WTC11 (cell line): ENCODE measurements around the gene SART3. TPM values are rescaled to one million over a fixed set of nuclear protein-coding genes. Genes with fewer than 3 reads are reported as not detected.
A peak's percentile ranks its signal among the peaks of the same experiment; 100 is the strongest.

Experiments
- ATAC-seq: fragments of 200-7000 bp; cut with Tn5 transposase; 2 replicates; pipeline ENCODE4 v1.10.0; 2021; ENCODE audit warnings: mild to moderate bottlenecking, moderate library complexity
- CTCF ChIA-PET: fragments of 300-600 bp; sonication (Branson Sonifier 250); formaldehyde crosslinking; loops from one replicate; lab custom pipeline; 2021; ENCODE audit warnings: antibody characterized with exemption; lab: Charles Lee
- POLR2A ChIA-PET: fragments of 350-600 bp; sonication (Branson Sonifier 250); formaldehyde crosslinking; loops from one replicate; lab custom pipeline; 2021; ENCODE audit warnings: antibody characterized with exemption; lab: Charles Lee
- DNase-seq: peaks from one replicate; pipeline ENCODE4 v3.0.0; 2021; ENCODE audit warnings: low spot score
- H3K27ac Mint-ChIP-seq: 2 replicates; pipeline ENCODE4 v1.8.0; 2021; ENCODE audit warnings: mixed read lengths
- H3K27me3 Mint-ChIP-seq: 2 replicates; pipeline ENCODE4 v1.8.0; 2021; ENCODE audit warnings: low read depth, mild to moderate bottlenecking, moderate library complexity, mixed read lengths
- H3K36me3 Mint-ChIP-seq: 2 replicates; pipeline ENCODE4 v1.8.0; 2021; ENCODE audit warnings: mixed read lengths
- H3K4me1 Mint-ChIP-seq: 2 replicates; pipeline ENCODE4 v1.8.0; 2022; ENCODE audit warnings: mixed read lengths
- H3K4me3 Mint-ChIP-seq: 2 replicates; pipeline ENCODE4 v1.8.0; 2021; ENCODE audit warnings: mild to moderate bottlenecking, moderate library complexity, mixed read lengths
- H3K9me3 Mint-ChIP-seq: 2 replicates; pipeline ENCODE4 v1.8.0; 2021; ENCODE audit warnings: mixed read lengths
- ATF1 ChIP-seq: sonication (generic); formaldehyde crosslinking; IDR thresholded peaks from 2 replicates; pipeline ENCODE4 v1.8.1; 2023; ENCODE audit warnings: mild to moderate bottlenecking, moderate library complexity, missing genetic modification reagents
- CBFB ChIP-seq: sonication (generic); formaldehyde crosslinking; IDR thresholded peaks from 2 replicates; pipeline ENCODE4 v1.8.1; 2022; ENCODE audit warnings: mild to moderate bottlenecking, low read depth, missing genetic modification reagents
- ESRRA ChIP-seq: sonication (generic); formaldehyde crosslinking; IDR thresholded peaks from 2 replicates; pipeline ENCODE4 v1.8.1; 2022; ENCODE audit warnings: mild to moderate bottlenecking, missing genetic modification reagents, borderline replicate concordance
- FOXK1 ChIP-seq: sonication (generic); formaldehyde crosslinking; IDR thresholded peaks from 2 replicates; pipeline ENCODE4 v1.8.0; 2022; ENCODE audit warnings: mild to moderate bottlenecking, moderate library complexity, missing genetic modification reagents
- GRHL2 ChIP-seq: fragments of 250-450 bp; sonication (Bioruptor Pico); IDR thresholded peaks from 2 replicates; pipeline ENCODE4 v1.8.0; 2022; ENCODE audit warnings: mild to moderate bottlenecking, moderate library complexity; ENCODE audit not compliant: insufficient replicate concordance, severe bottlenecking
- NR1H2 ChIP-seq: sonication (generic); formaldehyde crosslinking; IDR thresholded peaks from 2 replicates; pipeline ENCODE4 v1.9.0; 2021; ENCODE audit warnings: mild to moderate bottlenecking, moderate library complexity, missing genetic modification reagents
- NR3C1 ChIP-seq: sonication (generic); formaldehyde crosslinking; conservative IDR thresholded peaks from 2 replicates; pipeline ENCODE4 v1.8.1; 2023; ENCODE audit warnings: low read depth, mild to moderate bottlenecking, missing genetic modification reagents
- OVOL2 ChIP-seq: fragments of 250-450 bp; sonication (Bioruptor Pico); IDR thresholded peaks from 2 replicates; pipeline ENCODE4 v1.9.0; 2021; ENCODE audit warnings: mild to moderate bottlenecking, borderline replicate concordance
- SMAD3 ChIP-seq: sonication (generic); formaldehyde crosslinking; IDR thresholded peaks from 2 replicates; pipeline ENCODE4 v1.8.0; 2022; ENCODE audit warnings: missing genetic modification reagents, mild to moderate bottlenecking, borderline replicate concordance
- SMAD4 ChIP-seq: sonication (generic); formaldehyde crosslinking; IDR thresholded peaks from 2 replicates; pipeline ENCODE4 v1.8.0; 2022; ENCODE audit warnings: mild to moderate bottlenecking, missing genetic modification reagents
- SOX15 ChIP-seq: fragments of 250-450 bp; sonication (Bioruptor Pico); IDR thresholded peaks from 2 replicates; pipeline ENCODE4 v1.9.0; 2021; ENCODE audit warnings: mild to moderate bottlenecking
- SP1 ChIP-seq: sonication (generic); formaldehyde crosslinking; conservative IDR thresholded peaks from 2 replicates; pipeline ENCODE4 v1.8.1; 2022; ENCODE audit warnings: missing genetic modification reagents
- TEAD1 ChIP-seq: sonication (generic); formaldehyde crosslinking; IDR thresholded peaks from 2 replicates; pipeline ENCODE4 v1.8.0; 2022; ENCODE audit warnings: mild to moderate bottlenecking, missing genetic modification reagents
- TEAD4 ChIP-seq: sonication (generic); formaldehyde crosslinking; IDR thresholded peaks from 2 replicates; pipeline ENCODE4 v1.8.0; 2022; ENCODE audit warnings: mild to moderate bottlenecking, missing genetic modification reagents
- TP53 ChIP-seq: sonication (generic); formaldehyde crosslinking; IDR thresholded peaks from 2 replicates; pipeline ENCODE4 v1.8.1; 2023; ENCODE audit warnings: mild to moderate bottlenecking, missing genetic modification reagents
- ZNF263 ChIP-seq: sonication (generic); formaldehyde crosslinking; IDR thresholded peaks from 2 replicates; pipeline ENCODE4 v1.8.1; 2022; ENCODE audit warnings: low read depth, mild to moderate bottlenecking, moderate library complexity, missing genetic modification reagents
- ZNF416 ChIP-seq: fragments of 250-450 bp; sonication (Bioruptor Pico); IDR thresholded peaks from 2 replicates; pipeline ENCODE4 v1.9.0; 2021; ENCODE audit warnings: mild to moderate bottlenecking, inconsistent platforms
- ZNF671 ChIP-seq: fragments of 250-450 bp; sonication (Bioruptor Pico); IDR thresholded peaks from 2 replicates; pipeline ENCODE4 v1.8.0; 2021; ENCODE audit warnings: mild to moderate bottlenecking
- total RNA-seq: library from RNA; stranded (reverse); gene quantifications from 3 replicates; pipeline ENCODE4 v1.2.3, GENCODE V29; 2021
- TF ChIP-seq, protein P1 (sequence below): sonication (generic); formaldehyde crosslinking; IDR thresholded peaks from 2 replicates; pipeline ENCODE4 v1.8.0; 2022; ENCODE audit warnings: missing genetic modification reagents
- TF ChIP-seq, protein P2 (sequence below): fragments of 250-450 bp; sonication (Bioruptor Pico); IDR thresholded peaks from 2 replicates; pipeline ENCODE4 v2.1.2; 2022; ENCODE audit warnings: mild to moderate bottlenecking, moderate library complexity
- TF ChIP-seq, protein P3 (sequence below): sonication (generic); formaldehyde crosslinking; IDR thresholded peaks from 2 replicates; pipeline ENCODE4 v1.8.1; 2022; ENCODE audit warnings: low read depth, mild to moderate bottlenecking, moderate library complexity, missing genetic modification reagents, borderline replicate concordance
- TF ChIP-seq, protein P4 (sequence below): sonication (generic); formaldehyde crosslinking; IDR thresholded peaks from 2 replicates; pipeline ENCODE4 v1.8.1; 2022; ENCODE audit warnings: mild to moderate bottlenecking, missing genetic modification reagents, moderate library complexity, borderline replicate concordance
- TF ChIP-seq, protein P5 (sequence below): sonication (generic); formaldehyde crosslinking; IDR thresholded peaks from 2 replicates; pipeline ENCODE4 v1.8.0; 2022; ENCODE audit warnings: mild to moderate bottlenecking, missing genetic modification reagents

SART3 gene
- total RNA-seq, 1 experiment from 2014 or later, result 91.2 TPM

DNA sequence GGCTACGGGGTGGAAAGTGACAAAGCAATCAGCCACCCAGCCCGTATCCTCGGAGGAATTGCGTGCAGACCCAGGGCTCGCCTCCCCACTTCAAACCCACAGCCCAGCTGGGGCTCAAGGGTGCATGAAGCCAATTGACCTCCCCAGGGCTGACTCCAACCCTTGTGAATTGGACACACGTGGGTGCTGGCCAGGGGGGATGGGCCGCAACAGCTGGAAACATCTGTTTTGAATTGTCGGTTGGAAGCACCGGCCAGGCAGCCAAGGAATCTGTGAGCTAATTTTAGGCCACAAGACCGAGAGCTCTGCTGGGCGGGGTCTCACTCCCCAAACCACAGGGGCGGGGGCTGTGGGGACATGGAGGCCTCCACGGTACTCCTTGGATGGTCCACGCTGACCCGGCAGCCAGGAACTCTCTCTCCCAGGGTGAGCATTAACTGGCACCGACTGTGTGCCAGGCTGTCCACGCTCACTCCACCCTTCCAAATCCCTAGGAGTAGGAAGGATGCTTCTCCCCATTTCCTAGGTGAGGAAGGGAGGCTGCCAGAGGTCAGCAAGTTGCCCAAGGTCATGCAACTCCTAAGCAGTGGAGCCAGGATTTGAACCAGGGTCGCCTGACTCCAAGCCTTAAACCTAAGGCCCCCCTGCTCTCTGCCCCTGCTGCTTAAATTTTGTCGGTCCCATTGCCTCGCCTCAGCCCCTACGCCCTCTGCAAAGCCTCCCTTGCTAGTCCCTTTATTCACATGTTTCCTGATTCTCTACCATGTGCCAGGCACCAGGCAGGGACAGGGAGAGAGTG, 48.8 kb upstream of the SART3 start:
- ChIA-PET CTCF (interaction anchor here (0.6 to 2.5 kb wide), 2 partner anchors 9 to 57 kb away, joined by 3 to 7 read pairs; no protein-coding TSS in a partner anchor), POLR2A (interaction anchor here (1.1 kb wide), 1 partner anchor 47 kb away, joined by 3 read pairs; the partner anchor contains the start of gene ISCU)
- Mint-ChIP-seq H3K27ac (no peak overlapping the region), H3K27me3 (peaks cover 2% of the 10 kb centered on the region; the same call in 1 of the 2 replicates), H3K36me3 (no peaks in the 10 kb centered on the region)
- TF ChIP-seq ESRRA (peak; percentile 76; the same call in 1 of the 2 replicates), SOX15 (CRISPR knock-in tag) (no peak), ATF1 (CRISPR knock-in tag) (no peak), CBFB (CRISPR knock-in tag) (no peak)
- TF ChIP-seq, protein P1, sequence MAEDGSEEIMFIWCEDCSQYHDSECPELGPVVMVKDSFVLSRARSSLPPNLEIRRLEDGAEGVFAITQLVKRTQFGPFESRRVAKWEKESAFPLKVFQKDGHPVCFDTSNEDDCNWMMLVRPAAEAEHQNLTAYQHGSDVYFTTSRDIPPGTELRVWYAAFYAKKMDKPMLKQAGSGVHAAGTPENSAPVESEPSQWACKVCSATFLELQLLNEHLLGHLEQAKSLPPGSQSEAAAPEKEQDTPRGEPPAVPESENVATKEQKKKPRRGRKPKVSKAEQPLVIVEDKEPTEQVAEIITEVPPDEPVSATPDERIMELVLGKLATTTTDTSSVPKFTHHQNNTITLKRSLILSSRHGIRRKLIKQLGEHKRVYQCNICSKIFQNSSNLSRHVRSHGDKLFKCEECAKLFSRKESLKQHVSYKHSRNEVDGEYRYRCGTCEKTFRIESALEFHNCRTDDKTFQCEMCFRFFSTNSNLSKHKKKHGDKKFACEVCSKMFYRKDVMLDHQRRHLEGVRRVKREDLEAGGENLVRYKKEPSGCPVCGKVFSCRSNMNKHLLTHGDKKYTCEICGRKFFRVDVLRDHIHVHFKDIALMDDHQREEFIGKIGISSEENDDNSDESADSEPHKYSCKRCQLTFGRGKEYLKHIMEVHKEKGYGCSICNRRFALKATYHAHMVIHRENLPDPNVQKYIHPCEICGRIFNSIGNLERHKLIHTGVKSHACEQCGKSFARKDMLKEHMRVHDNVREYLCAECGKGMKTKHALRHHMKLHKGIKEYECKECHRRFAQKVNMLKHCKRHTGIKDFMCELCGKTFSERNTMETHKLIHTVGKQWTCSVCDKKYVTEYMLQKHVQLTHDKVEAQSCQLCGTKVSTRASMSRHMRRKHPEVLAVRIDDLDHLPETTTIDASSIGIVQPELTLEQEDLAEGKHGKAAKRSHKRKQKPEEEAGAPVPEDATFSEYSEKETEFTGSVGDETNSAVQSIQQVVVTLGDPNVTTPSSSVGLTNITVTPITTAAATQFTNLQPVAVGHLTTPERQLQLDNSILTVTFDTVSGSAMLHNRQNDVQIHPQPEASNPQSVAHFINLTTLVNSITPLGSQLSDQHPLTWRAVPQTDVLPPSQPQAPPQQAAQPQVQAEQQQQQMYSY (CRISPR knock-in tag), result peak; percentile 82
- TF ChIP-seq, protein P2, sequence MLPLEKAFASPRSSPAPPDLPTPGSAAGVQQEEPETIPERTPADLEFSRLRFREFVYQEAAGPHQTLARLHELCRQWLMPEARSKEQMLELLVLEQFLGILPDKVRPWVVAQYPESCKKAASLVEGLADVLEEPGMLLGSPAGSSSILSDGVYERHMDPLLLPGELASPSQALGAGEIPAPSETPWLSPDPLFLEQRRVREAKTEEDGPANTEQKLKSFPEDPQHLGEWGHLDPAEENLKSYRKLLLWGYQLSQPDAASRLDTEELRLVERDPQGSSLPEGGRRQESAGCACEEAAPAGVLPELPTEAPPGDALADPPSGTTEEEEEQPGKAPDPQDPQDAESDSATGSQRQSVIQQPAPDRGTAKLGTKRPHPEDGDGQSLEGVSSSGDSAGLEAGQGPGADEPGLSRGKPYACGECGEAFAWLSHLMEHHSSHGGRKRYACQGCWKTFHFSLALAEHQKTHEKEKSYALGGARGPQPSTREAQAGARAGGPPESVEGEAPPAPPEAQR (CRISPR knock-in tag), result no peak
- TF ChIP-seq, all 79 proteins: peak for 2
- Mint-ChIP-seq H3K4me1 (peaks cover 15% of the 10 kb centered on the region), H3K4me3 (no peak overlapping the region), H3K9me3 (no peaks in the 10 kb centered on the region)
- DNase-seq (no peak), ATAC-seq (no peak)

DNA sequence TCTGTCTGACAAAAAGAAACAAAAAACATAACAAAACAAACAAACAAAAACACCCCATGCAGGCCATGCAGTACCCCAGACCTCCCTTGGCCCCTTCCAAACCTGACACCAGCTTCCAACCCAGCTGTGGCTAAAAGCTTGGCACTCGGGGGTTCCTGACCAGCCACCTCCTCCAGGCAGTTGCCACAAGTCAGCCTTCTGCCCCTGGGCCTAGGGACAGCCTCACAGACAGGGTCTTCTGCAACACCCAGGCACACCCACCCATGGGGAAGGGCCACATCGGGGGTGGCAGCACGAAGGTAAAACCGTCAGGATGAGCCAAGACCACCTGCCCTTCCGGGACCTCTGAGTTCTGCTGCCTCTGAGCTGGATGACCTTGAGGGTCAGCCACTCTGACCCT, 47.6 kb upstream of the SART3 start:
- CTCF ChIA-PET, result interaction anchor here (2.2 to 2.5 kb wide), 2 partner anchors 9 to 10 kb away, joined by 7 to 11 read pairs; no protein-coding TSS in a partner anchor
- Mint-ChIP-seq H3K4me3 (no peak overlapping the region), H3K4me1 (peaks cover 22% of the 10 kb centered on the region), H3K27me3 (peaks cover 2% of the 10 kb centered on the region; the same call in 1 of the 2 replicates), H3K36me3 (no peaks in the 10 kb centered on the region), H3K9me3 (no peaks in the 10 kb centered on the region), H3K27ac (no peak overlapping the region)
- DNase-seq (no peak), ATAC-seq (no peak)
- POLR2A ChIA-PET, result no interaction called here
- TF ChIP-seq TP53 (CRISPR knock-in tag) (no peak), NR1H2 (no peak)

DNA sequence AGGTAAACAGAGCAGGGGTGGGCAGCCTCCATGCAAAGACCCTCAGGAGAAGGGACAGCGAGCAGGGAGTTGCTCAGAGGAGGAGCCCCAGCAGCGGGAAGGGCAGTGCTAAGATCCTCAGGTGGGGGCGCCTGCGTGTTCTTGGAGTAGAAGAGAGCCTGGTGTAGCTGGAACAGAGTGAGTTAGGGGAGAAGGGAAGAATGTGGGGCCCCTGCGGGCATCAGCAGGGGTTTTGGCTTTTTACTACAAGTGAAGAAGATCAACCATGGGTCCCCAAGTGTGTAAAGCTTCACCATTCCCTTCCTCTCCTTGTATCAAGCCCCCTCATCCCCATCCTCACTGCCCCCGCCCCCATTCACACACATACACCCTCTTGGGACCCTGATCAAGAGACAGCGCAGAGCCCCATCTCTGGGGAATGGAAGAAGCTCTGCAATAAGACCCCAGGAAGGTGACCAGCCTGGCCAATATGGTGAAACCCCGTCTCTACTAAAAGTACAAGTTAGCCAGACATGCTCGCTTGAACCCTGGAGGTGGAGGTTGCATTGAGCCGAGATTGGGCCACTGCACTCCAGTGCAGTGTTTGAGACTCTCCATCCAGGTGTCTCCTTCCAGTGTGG, 47.1 kb upstream of the SART3 start:
- ChIA-PET POLR2A (no interaction called here), CTCF (interaction anchor here (2.2 kb wide), 1 partner anchor 10 kb away, joined by 11 read pairs; no protein-coding TSS in a partner anchor)
- H3K9me3 Mint-ChIP-seq, result no peaks in the 10 kb centered on the region
- H3K4me1 Mint-ChIP-seq, result peaks cover 17% of the 10 kb centered on the region
- DNase-seq (no peak), ATAC-seq (no peak)
- TF ChIP-seq CBFB (CRISPR knock-in tag), result no peak
- TF ChIP-seq, protein P3, sequence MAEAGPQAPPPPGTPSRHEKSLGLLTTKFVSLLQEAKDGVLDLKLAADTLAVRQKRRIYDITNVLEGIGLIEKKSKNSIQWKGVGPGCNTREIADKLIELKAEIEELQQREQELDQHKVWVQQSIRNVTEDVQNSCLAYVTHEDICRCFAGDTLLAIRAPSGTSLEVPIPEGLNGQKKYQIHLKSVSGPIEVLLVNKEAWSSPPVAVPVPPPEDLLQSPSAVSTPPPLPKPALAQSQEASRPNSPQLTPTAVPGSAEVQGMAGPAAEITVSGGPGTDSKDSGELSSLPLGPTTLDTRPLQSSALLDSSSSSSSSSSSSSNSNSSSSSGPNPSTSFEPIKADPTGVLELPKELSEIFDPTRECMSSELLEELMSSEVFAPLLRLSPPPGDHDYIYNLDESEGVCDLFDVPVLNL (CRISPR knock-in tag), result no peak
- no peak for TF ChIP-seq SMAD4 (CRISPR knock-in tag)
- TF ChIP-seq, protein P4, sequence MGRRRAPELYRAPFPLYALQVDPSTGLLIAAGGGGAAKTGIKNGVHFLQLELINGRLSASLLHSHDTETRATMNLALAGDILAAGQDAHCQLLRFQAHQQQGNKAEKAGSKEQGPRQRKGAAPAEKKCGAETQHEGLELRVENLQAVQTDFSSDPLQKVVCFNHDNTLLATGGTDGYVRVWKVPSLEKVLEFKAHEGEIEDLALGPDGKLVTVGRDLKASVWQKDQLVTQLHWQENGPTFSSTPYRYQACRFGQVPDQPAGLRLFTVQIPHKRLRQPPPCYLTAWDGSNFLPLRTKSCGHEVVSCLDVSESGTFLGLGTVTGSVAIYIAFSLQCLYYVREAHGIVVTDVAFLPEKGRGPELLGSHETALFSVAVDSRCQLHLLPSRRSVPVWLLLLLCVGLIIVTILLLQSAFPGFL (CRISPR knock-in tag), result no peak
- no peak for TF ChIP-seq TEAD1 (CRISPR knock-in tag)
- no peak for TF ChIP-seq SMAD3 (CRISPR knock-in tag)
- no peak for TF ChIP-seq ZNF263 (CRISPR knock-in tag)
- no peak for TF ChIP-seq ZNF671
- no peak for TF ChIP-seq SP1 (CRISPR knock-in tag)
- no peak for TF ChIP-seq ZNF416 (CRISPR knock-in tag)
- TF ChIP-seq NR3C1 (CRISPR knock-in tag), result no peak
- no peak for TF ChIP-seq FOXK1
- no peak for TF ChIP-seq OVOL2 (CRISPR knock-in tag)
- no peak for TF ChIP-seq TEAD4 (CRISPR knock-in tag)
- TF ChIP-seq, protein P5, sequence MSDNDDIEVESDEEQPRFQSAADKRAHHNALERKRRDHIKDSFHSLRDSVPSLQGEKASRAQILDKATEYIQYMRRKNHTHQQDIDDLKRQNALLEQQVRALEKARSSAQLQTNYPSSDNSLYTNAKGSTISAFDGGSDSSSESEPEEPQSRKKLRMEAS (CRISPR knock-in tag), result no peak
- no peak for TF ChIP-seq GRHL2
- no peak overlapping the region for H3K27ac Mint-ChIP-seq
- H3K4me3 Mint-ChIP-seq, result no peak overlapping the region
- no peaks in the 10 kb centered on the region for H3K36me3 Mint-ChIP-seq
- H3K27me3 Mint-ChIP-seq, result peaks cover 2% of the 10 kb centered on the region; the same call in 1 of the 2 replicates
